HepG2 (cell line): Measurements from ENCODE around the gene HSPA13. TPM values are rescaled to one million over a fixed set of nuclear protein-coding genes. Genes with fewer than 3 reads are reported as not detected.

Experiments
- BORCS8-MEF2B ChIP-seq: sonication (generic); formaldehyde crosslinking; IDR thresholded peaks from 2 replicates; pipeline ENCODE4 v1.8.0; 2022; ENCODE audit warnings: mild to moderate bottlenecking, missing genetic modification reagents
- CTCF ChIP-seq: sonication (generic); formaldehyde crosslinking; IDR thresholded peaks from 2 replicates; pipeline ENCODE4 v1.5.0; 2020; ENCODE audit warnings: mild to moderate bottlenecking, missing genetic modification reagents, moderate library complexity
- TBX2 ChIP-seq: sonication (generic); formaldehyde crosslinking; IDR thresholded peaks from 2 replicates; pipeline ENCODE4 v1.5.0; 2020; ENCODE audit warnings: missing genetic modification reagents, mild to moderate bottlenecking, borderline replicate concordance
- ZNF264 ChIP-seq: sonication (generic); formaldehyde crosslinking; IDR thresholded peaks from 2 replicates; pipeline ENCODE4 v1.4.0; 2020; ENCODE audit warnings: missing genetic modification reagents
- ZNF788 ChIP-seq: sonication (generic); formaldehyde crosslinking; IDR thresholded peaks from 2 replicates; pipeline ENCODE4 v1.5.0; 2020; ENCODE audit warnings: mild to moderate bottlenecking, missing genetic modification reagents, borderline replicate concordance
- ZNF816 ChIP-seq: sonication (generic); formaldehyde crosslinking; IDR thresholded peaks from 2 replicates; pipeline ENCODE4 v1.8.0; 2022; ENCODE audit warnings: missing genetic modification reagents, mild to moderate bottlenecking, borderline replicate concordance
- polyA plus RNA-seq, 8 experiments: library from polyadenylated mRNA; depleted of rRNA in 3 of 8; stranded (reverse) in 7 of 8; unstranded in 1 of 8; fragments of >200 nt; fragmentation: Illumina TruSeq in 4 of 8; extraction: Trizol in 4 of 8; gene quantifications; 2 replicates each; pipeline versions ENCODE4 v1.2.1 to v1.2.3, GENCODE V29; 2011 to 2016; ENCODE audit warnings: low read depth in 4 of 8, missing spikeins in 1 of 8, mixed read lengths in 1 of 8; ENCODE audit not compliant: insufficient read depth in 1 of 8
- total RNA-seq, 5 experiments: library from RNA; depleted of rRNA; stranded (reverse); fragments of >200 nt; fragmentation: Illumina TruSeq; extraction: Trizol; gene quantifications; 2 replicates each; pipeline ENCODE4 v1.2.3, GENCODE V29; 2016; ENCODE audit warnings: low read depth in 1 of 5
- TF ChIP-seq, protein P1 (sequence below), 2 experiments: fragments of 450-650 bp in 1 of 2; sonication (generic) in 1 of 2; formaldehyde crosslinking in 1 of 2; IDR thresholded peaks; 2 replicates each; pipeline versions ENCODE4 v1.6.1 to v1.8.0; 2016 to 2022; ENCODE audit warnings: antibody characterized with exemption in 1 of 2, mild to moderate bottlenecking in 1 of 2, missing genetic modification reagents in 1 of 2

HSPA13 gene
- total and polyA plus RNA-seq, 2 of the 13 experiments (the other 11 are each of a cell fraction or from before 2014, with no cell fraction given): 21.2 to 28.4 TPM

GRCh38 chr21:14383596-14384180 lies 742 bp upstream of the HSPA13 start (continued):
- TF ChIP-seq, protein P1, sequence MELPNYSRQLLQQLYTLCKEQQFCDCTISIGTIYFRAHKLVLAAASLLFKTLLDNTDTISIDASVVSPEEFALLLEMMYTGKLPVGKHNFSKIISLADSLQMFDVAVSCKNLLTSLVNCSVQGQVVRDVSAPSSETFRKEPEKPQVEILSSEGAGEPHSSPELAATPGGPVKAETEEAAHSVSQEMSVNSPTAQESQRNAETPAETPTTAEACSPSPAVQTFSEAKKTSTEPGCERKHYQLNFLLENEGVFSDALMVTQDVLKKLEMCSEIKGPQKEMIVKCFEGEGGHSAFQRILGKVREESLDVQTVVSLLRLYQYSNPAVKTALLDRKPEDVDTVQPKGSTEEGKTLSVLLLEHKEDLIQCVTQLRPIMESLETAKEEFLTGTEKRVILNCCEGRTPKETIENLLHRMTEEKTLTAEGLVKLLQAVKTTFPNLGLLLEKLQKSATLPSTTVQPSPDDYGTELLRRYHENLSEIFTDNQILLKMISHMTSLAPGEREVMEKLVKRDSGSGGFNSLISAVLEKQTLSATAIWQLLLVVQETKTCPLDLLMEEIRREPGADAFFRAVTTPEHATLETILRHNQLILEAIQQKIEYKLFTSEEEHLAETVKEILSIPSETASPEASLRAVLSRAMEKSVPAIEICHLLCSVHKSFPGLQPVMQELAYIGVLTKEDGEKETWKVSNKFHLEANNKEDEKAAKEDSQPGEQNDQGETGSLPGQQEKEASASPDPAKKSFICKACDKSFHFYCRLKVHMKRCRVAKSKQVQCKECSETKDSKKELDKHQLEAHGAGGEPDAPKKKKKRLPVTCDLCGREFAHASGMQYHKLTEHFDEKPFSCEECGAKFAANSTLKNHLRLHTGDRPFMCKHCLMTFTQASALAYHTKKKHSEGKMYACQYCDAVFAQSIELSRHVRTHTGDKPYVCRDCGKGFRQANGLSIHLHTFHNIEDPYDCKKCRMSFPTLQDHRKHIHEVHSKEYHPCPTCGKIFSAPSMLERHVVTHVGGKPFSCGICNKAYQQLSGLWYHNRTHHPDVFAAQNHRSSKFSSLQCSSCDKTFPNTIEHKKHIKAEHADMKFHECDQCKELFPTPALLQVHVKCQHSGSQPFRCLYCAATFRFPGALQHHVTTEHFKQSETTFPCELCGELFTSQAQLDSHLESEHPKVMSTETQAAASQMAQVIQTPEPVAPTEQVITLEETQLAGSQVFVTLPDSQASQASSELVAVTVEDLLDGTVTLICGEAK (IDR thresholded peaks at IDR 0.05): no peak
- TF ChIP-seq, protein P1 (CRISPR knock-in tag; IDR thresholded peaks at IDR 0.05): no peak
- TF ChIP-seq ZNF816 (CRISPR knock-in tag) (0 out of 2 replicates have a peak, but pooled peaks have one; percentile 81), BORCS8-MEF2B (no peak), ZNF788 (0 out of 2 replicates have a peak, but pooled peaks have one; percentile 61), CTCF (CRISPR knock-in tag) (peak; percentile 40), ZNF264 (0 out of 2 replicates have a peak, but pooled peaks have one; percentile 10), TBX2 (0 out of 2 replicates have a peak, but pooled peaks have one; percentile 19)
